ENCODE measurements around the gene NOTCH2.

- no peak for TF ChIP-seq CTCF (IDR thresholded peaks at IDR 0.05; ENCODE audit: low read depth, low read length)
- no peak for TF ChIP-seq EZH2phosphoT487 (IDR thresholded peaks at IDR 0.05; ENCODE audit: low read depth)
Observed at GRCh38 chr1:119975006-119975405, 94.5 kb downstream of the NOTCH2 start.
